GM12878 (cell line): Measurements from ENCODE around the gene COPG2. TPM values are rescaled to one million over a fixed set of nuclear protein-coding genes. Genes with fewer than 3 reads are reported as not detected.

Experiments
- ATAC-seq: fragments of 200-7000 bp; cut with Tn5 transposase; 3 replicates; pipeline ENCODE4 v1.9.1; 2020; ENCODE audit warnings: mild to moderate bottlenecking, moderate library complexity
- BruUV-seq: library from RNA; stranded (reverse); fragments of 400-500 nt; replicated peaks from 2 replicates; lab custom pipeline; 2021; lab: Mats Ljungman, UMichigan
- CTCF ChIA-PET: fragments of 300-600 bp; sonication (Branson Sonifier 250); formaldehyde crosslinking; extraction: SDS; loops from one replicate; lab custom pipeline; 2021; ENCODE audit warnings: inconsistent platforms; lab: Yijun Ruan, JAX
- POLR2A ChIA-PET: fragments of 350-600 bp; formaldehyde crosslinking; extraction: SDS; loops from one replicate; lab custom pipeline; 2021; ENCODE audit warnings: inconsistent platforms; lab: Charles Lee
- RAD21 ChIA-PET: fragments of 300-600 bp; sonication (Branson Sonifier 250); formaldehyde crosslinking; loops from one replicate; lab custom pipeline; 2023; ENCODE audit warnings: antibody characterized with exemption; ENCODE audit not compliant: unreplicated experiment; lab: Charles Lee
- SMC1A ChIA-PET: fragments of 300-600 bp; sonication (Branson Sonifier 250); formaldehyde crosslinking; loops from one replicate; lab custom pipeline; 2023; ENCODE audit not compliant: unreplicated experiment, uncharacterized antibody; lab: Charles Lee
- DNase-seq: peaks from one replicate; pipeline ENCODE4 v3.0.0-alpha.2; 2011; ENCODE audit warnings: low read depth, low spot score
- FAIRE-seq: peaks from 3 replicates; lab custom pipeline; 2011; peaks lifted over from hg19 to GRCh38; lab: Jason Lieb, UNC
- H2AFZ ChIP-seq: 2 replicates; pipeline ENCODE4 v1.6.0; 2011; ENCODE audit warnings: low read depth, low read length, control low read depth; ENCODE audit not compliant: control insufficient read depth
- H3K27ac ChIP-seq: 2 replicates; pipeline ENCODE4 v1.5.1; 2011; ENCODE audit warnings: control low read depth; ENCODE audit not compliant: control insufficient read depth, insufficient read depth
- H3K27me3 ChIP-seq, 2 experiments: replicated peaks in 1 of 2; 2 replicates each; pipeline versions ENCODE4 v1.6.0 to v1.6.1; 2011; ENCODE audit warnings: low read length in 1 of 2; ENCODE audit not compliant: control insufficient read depth in 2 of 2, insufficient read depth in 2 of 2
- H3K36me3 ChIP-seq, 2 experiments: 2 replicates each; pipeline ENCODE4 v1.5.1; 2011; ENCODE audit warnings: low read length in 1 of 2; ENCODE audit not compliant: control insufficient read depth in 2 of 2, insufficient read depth in 2 of 2
- H3K4me1 ChIP-seq: 2 replicates; pipeline ENCODE4 v1.6.1; 2011; ENCODE audit warnings: mild to moderate bottlenecking, low read length, moderate library complexity, mixed read lengths; ENCODE audit not compliant: control insufficient read depth, insufficient read depth
- H3K4me2 ChIP-seq: 2 replicates; pipeline ENCODE4 v1.6.0; 2011; ENCODE audit warnings: control low read depth; ENCODE audit not compliant: control insufficient read depth, insufficient read depth
- H3K4me3 ChIP-seq: fragments of 200-600 bp; sonication (generic); 2 replicates; pipeline ENCODE4 v1.5.1; 2016
- H3K79me2 ChIP-seq: 2 replicates; pipeline ENCODE4 v1.6.0; 2011; ENCODE audit warnings: low read length; ENCODE audit not compliant: control insufficient read depth, insufficient read depth
- H3K9ac ChIP-seq: 2 replicates; pipeline ENCODE4 v1.8.0; 2011; ENCODE audit warnings: low read length, control low read depth, mixed read lengths; ENCODE audit not compliant: control insufficient read depth, insufficient read depth
- H3K9me3 ChIP-seq: replicated peaks from 3 replicates; pipeline ENCODE4 v1.5.1; 2011; ENCODE audit warnings: mild to moderate bottlenecking, low read length; ENCODE audit not compliant: control insufficient read depth, insufficient read depth
- H4K20me1 ChIP-seq: 2 replicates; pipeline ENCODE4 v1.6.0; 2011; ENCODE audit not compliant: control insufficient read depth, insufficient read depth
- CEBPZ ChIP-seq: fragments of 150-350 bp; IDR thresholded peaks from 2 replicates; pipeline ENCODE4 v1.6.1; 2016; ENCODE audit warnings: low read depth, low read length
- EED ChIP-seq: sonication (generic); IDR thresholded peaks from 2 replicates; pipeline ENCODE4 v1.6.1; 2016; ENCODE audit warnings: antibody characterized with exemption, low read depth
- EP300 ChIP-seq, 2 experiments: fragments of 150-350 bp in 1 of 2; IDR thresholded peaks; 2 replicates each; pipeline ENCODE4 v1.6.1; 2011 to 2012; ENCODE audit warnings: low read depth in 2 of 2, low read length in 2 of 2, borderline replicate concordance in 1 of 2, improper control_type of control experiment in 1 of 2, inconsistent platforms in 1 of 2; ENCODE audit not compliant: control insufficient read depth in 1 of 2
- HCFC1 ChIP-seq: fragments of 150-350 bp; IDR thresholded peaks from 2 replicates; pipeline ENCODE4 v1.6.1; 2014; ENCODE audit warnings: low read length
- LARP7 ChIP-seq: fragments of 450-650 bp; IDR thresholded peaks from 2 replicates; pipeline ENCODE4 v1.6.1; 2017; ENCODE audit warnings: mild to moderate bottlenecking
- NR2F1 ChIP-seq: fragments of 450-650 bp; conservative IDR thresholded peaks from 2 replicates; pipeline ENCODE4 v1.6.1; 2017; ENCODE audit warnings: mild to moderate bottlenecking
- NRF1 ChIP-seq: conservative IDR thresholded peaks from 2 replicates; pipeline ENCODE4 v1.6.1; 2011; ENCODE audit warnings: mild to moderate bottlenecking, low read depth, low read length, improper control_type of control experiment
- RAD21 ChIP-seq: IDR thresholded peaks from 2 replicates; pipeline ENCODE4 v1.6.1; 2011; ENCODE audit warnings: mild to moderate bottlenecking, low read depth, low read length, moderate library complexity; ENCODE audit not compliant: insufficient read depth
- RBBP5 ChIP-seq: fragments of 200-600 bp; sonication (generic); conservative IDR thresholded peaks from 2 replicates; pipeline ENCODE4 v1.6.1; 2016
- SMC3 ChIP-seq: IDR thresholded peaks from 2 replicates; pipeline ENCODE4 v1.6.1; 2011; ENCODE audit warnings: low read length, improper control_type of control experiment, borderline replicate concordance
- YY1 ChIP-seq: IDR thresholded peaks from 2 replicates; pipeline ENCODE4 v1.6.1; 2011; ENCODE audit warnings: low read depth, mild to moderate bottlenecking, low read length
- ZBTB11 ChIP-seq: fragments of 450-650 bp; formaldehyde crosslinking; IDR thresholded peaks from 2 replicates; pipeline ENCODE4 v1.5.0; 2022; ENCODE audit warnings: mild to moderate bottlenecking, missing genetic modification characterization
- WGBS: methylation state at CpG from one replicate; pipeline ENCODE4 v1.1.6; 2016; ENCODE audit warnings: low lambda C conversion rate; ENCODE audit not compliant: insufficient replicate concordance, insufficient coverage; ENCODE audit errors: missing lambda C conversion rate; 5-methylcytosine and 5-hydroxymethylcytosine counted together
- in situ Hi-C: fragments of 300-500 bp; cut with MboI; formaldehyde crosslinking; loops from 9 replicates; pipeline ENCODE4 v1.14.3; 2018; ENCODE audit warnings: mixed read lengths
- intact Hi-C: fragments of 100-400 bp; cut with micrococcal nuclease; formaldehyde crosslinking; loops from one replicate; pipeline ENCODE4 v1.14.2; 2022; ENCODE audit not compliant: unreplicated experiment
- polyA plus RNA-seq, 11 experiments: library from polyadenylated mRNA; depleted of rRNA in 4 of 11; unstranded in 6 of 11; stranded (reverse) in 5 of 11; fragments of >200 nt; fragmentation: Nextera tagmentation in 4 of 11; fragmentation: Illumina TruSeq in 1 of 11; extraction: Ambion mirVana in 4 of 11; extraction: Trizol in 1 of 11; gene quantifications; 1 replicate in 1 of 11; 2 replicates in 10 of 11; pipeline versions ENCODE4 v1.2.1 to v1.2.3, GENCODE V29; 2011 to 2016; ENCODE audit warnings: inconsistent platforms in 2 of 11, missing spikeins in 2 of 11, low read depth in 1 of 11
- total RNA-seq, 4 experiments: library from RNA; depleted of rRNA in 3 of 4; stranded (reverse); fragments of >200 nt in 3 of 4; fragmentation: Illumina TruSeq in 1 of 4; extraction: Trizol in 1 of 4; gene quantifications; 2 replicates each; pipeline versions ENCODE4 v1.2.1 to v1.2.3, GENCODE V29; 2013 to 2021
- TF ChIP-seq, protein P1 (sequence below): IDR thresholded peaks from 2 replicates; pipeline ENCODE4 v1.6.1; 2012; ENCODE audit warnings: low read depth, low read length, improper control_type of control experiment

Gene COPG2
- total and polyA plus RNA-seq, 10 of the 15 experiments (the other 5 are each of a cell fraction or from before 2014, with no cell fraction given) = 3.4 to 37.8 (median 16.7) TPM

DNA sequence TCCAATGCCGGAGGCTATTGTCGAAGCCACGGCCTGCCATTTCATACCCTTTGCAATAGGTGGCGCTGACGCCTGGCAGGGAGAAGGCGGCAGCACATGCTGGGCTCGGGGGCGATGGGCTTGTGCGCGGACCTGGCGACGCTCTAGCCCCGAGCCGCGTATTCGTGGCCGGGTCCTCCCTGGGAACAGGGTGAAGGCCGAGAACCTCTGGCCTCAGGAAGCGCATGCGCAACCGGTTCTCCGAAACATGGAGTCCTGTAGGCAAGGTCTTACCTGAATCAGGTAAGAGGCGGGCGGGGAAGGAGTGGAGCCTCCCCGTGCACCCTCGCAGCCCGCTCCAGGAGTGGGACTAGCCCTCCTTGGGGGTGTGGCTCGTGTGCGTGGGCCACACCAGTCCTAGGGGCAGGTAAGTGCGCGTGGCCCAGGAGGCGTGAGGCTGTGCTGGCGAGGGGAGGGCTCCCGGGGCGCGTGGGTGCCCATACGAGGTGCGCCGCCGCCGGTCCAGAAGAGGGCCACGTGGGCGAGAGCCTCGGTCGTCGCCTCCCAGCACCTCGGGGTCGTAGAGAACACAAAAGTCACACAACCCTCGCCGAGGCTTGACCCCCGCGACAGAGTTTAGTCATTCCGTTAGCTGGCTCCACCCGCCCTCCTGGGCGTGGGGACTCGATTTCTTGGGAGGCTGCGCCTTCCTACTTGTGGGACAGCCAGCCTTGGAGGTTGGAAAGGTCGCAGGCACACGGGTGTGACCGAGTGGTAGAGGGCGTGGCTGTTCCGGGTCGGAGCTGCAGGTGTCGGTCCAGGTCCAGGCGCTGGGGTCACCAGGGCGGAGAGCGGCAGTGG lies 182.2 kb downstream of the COPG2 start:
- H3K9me3 ChIP-seq = no peaks in the 10 kb centered on the region
- H3K4me1 ChIP-seq = peaks cover 11% of the 10 kb centered on the region
- H3K9ac ChIP-seq = no peak overlapping the region; the same call in 1 of the 2 replicates
- intact Hi-C loops (loop anchor here (5.0 kb wide), 2 partner anchors 119 to 271 kb away; no protein-coding TSS in a partner anchor), in situ Hi-C loops (no loop called here)
- ChIA-PET CTCF (interaction anchor here (0.8 to 2.6 kb wide), 11 partner anchors 9 to 346 kb away, joined by 3 to 12 read pairs (median 3); no protein-coding TSS in a partner anchor), POLR2A (no interaction called here), RAD21 (interaction anchor here (0.9 to 1.2 kb wide), 3 partner anchors 9 to 272 kb away, joined by 3 to 5 read pairs (median 4); no protein-coding TSS in a partner anchor), SMC1A (interaction anchor here (0.7 to 1.9 kb wide), 6 partner anchors 7 to 108 kb away, joined by 3 to 6 read pairs (median 4); no protein-coding TSS in a partner anchor)
- H2AFZ ChIP-seq = peak overlapping the region; percentile 94
- BruUV-seq = no TSS peak
- no peaks in the 10 kb centered on the region; a peak in 1 of 4 replicates for H3K27me3 ChIP-seq
- no peaks in the 10 kb centered on the region for H4K20me1 ChIP-seq
- no peaks in the 10 kb centered on the region for H3K79me2 ChIP-seq
- H3K36me3 ChIP-seq = no peaks in the 10 kb centered on the region
- H3K4me3 ChIP-seq = peak overlapping the region; percentile 48
- H3K4me2 ChIP-seq = peak overlapping the region; percentile 100
- ATAC-seq = peak; percentile 88
- 2% methylated on average over 64 of the region's 67 CpGs for WGBS
- no peak for DNase-seq
- FAIRE-seq = peak; percentile 78
- no peak overlapping the region for H3K27ac ChIP-seq
- TF ChIP-seq SMC3 = peak; percentile 31; the same call in 1 of the 2 replicates
- TF ChIP-seq RAD21 = peak; percentile 64
- peak; percentile 43 for TF ChIP-seq EED
- TF ChIP-seq RBBP5 = no peak
- peak; percentile 50; the same call in 1 of the 2 replicates for TF ChIP-seq YY1
- TF ChIP-seq NRF1 = peak; percentile 53
- TF ChIP-seq LARP7 = 0 out of 2 replicates have a peak, but pooled peaks have one; percentile 37
- TF ChIP-seq ZBTB11 (CRISPR knock-in tag) = no peak
- no peak for TF ChIP-seq EP300 (IDR thresholded peaks at IDR 0.05; ENCODE audit: borderline replicate concordance in 1 of 2, control insufficient read depth in 1 of 2, low read depth in 2 of 2, low read length in 2 of 2)
- TF ChIP-seq, protein P1, sequence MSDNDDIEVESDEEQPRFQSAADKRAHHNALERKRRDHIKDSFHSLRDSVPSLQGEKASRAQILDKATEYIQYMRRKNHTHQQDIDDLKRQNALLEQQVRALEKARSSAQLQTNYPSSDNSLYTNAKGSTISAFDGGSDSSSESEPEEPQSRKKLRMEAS = peak; percentile 59
- 0 out of 2 replicates have a peak, but pooled peaks have one; percentile 32 for TF ChIP-seq NR2F1
- 0 out of 2 replicates have a peak, but pooled peaks have one; percentile 6 for TF ChIP-seq HCFC1
- no peak for TF ChIP-seq CEBPZ
